Bladder microvascular endothelial cell (primary cell): ENCODE results near the gene KRT14. TPM values are rescaled to one million over a fixed set of nuclear protein-coding genes. Genes with fewer than 3 reads are reported as not detected.

ENCODE experiments used
- total RNA-seq: library from RNA; depleted of rRNA; stranded (reverse); fragments of >200 nt; gene quantifications from 2 replicates; pipeline ENCODE4 v1.2.3, GENCODE V29; 2014

Gene KRT14
- 0.31 TPM in 1 of 2 replicates, not detected in the other for total RNA-seq

DNA sequence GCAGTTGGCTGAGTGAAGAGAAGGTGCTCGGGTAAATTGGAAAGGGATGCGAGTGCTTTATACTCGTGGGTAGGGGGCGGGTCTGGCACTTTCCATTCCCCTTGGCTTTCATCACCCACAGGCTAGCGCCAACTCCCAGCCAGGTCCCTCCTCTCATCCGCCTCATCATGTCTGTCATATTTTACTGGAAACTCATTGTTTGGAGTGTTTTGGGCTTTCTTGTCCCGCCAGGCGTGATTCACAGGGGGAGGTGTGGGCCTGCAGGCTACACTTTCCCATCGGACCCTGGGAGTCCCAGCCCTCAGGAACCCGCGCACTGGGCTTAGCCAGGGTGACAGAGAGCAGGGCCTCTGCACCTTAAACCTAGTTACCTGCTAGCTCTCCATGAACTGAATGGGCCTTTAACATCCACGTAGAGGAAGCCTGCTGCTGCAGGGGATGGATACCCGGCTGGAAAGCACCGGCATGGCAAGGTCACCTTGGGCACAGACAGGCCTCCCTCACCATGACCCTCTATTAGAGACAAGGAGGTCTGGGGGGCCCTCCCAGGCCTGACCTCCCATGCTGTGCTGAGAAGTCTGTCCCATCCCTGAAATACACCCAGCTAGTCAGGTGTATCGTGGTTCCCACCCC is at the start of gene KRT14:
KRT14 (minus strand) TSS at position 33 of the 633 bp plus-strand sequence. CDS start 61 bp downstream, outside the sequence.

DNA sequence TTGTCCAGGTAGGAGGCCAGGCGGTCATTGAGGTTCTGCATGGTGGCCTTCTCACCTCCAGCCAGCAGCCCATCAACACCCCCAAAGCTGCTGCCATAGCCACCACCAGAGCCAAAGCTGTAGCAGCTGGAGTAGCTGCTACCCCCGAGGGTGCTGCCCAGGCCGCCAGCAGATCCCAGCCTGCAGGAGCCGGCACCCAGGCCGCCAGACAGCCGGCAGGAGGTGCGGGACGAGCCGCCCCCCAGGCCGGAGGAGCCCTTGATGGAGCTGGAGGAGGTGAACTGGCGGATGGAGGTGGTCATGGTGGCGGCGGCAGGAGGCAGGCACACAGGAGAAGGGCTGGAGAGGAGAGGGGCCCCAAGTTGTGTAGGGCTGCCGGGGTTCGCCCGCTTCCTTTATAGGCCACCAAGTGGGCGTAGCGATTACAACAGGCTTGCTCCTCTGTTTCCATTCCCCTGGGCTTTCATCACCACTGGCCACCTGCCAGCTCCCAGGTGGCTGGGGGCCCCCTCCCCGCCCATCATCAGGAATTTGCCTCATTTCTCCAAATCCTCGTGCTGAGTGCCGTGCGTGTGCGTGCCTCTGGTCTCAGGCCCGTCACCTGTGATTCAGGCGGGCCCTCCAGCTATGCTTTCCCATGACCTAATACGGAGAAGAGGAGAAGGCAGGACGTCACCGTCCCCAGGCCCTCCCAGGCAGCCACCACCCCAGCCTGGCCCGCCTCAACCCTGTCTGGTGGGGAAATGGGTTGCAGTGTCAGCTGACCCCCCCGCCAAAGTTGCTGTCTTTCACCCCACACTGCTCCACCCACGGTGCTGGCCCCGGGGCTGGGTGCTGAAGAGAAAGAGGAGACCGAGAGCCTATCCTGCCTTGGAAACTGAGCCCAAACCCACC is 37.8 kb upstream of the KRT14 start, which contains the start of gene KRT17:
KRT17 (minus strand) TSS at position 368 of the 894 bp plus-strand sequence; CDS start at position 302, 66 bp downstream.

DNA sequence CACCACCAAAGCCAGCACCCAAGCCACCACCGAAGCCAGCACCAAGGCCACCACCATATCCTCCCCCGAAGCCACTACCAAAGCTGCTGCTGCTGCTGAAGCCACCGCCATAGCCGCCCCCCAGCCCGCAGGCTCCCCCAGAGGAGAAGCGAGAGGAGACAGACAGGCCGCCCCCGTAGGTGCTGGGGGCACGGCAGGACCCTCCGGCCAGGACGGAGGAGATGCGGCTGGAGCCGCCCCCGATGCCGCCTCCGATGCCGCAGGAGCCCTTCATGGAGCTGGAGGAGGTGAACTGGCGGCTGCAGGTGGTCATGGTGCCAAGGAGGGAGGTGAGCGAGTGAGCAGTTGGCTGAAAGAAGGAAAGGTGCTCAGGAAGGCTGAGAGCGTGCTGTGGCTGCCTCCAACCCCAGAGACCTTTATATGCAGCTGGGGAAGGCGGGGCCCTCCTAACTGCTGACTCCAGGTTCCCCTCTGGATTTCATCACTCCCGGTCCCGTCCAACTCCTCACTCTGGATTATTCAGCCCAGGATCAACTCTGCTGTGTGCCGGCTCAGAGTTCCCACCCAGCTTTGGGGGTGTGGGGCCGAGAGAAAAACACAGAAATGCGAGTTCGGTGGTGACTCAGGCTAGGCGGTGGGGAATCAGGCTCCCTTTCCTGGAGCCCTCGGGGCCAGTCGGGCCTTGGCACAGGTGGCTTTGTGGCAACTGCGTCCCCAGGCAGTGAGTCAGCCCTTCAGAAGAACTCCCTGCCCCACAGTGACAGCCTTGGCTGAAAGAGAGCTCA is 25.9 kb upstream of the KRT14 start, which contains the start of gene KRT16:
KRT16 (minus strand) TSS at position 392 of the 785 bp plus-strand sequence; CDS start at position 313, 79 bp downstream.

DNA sequence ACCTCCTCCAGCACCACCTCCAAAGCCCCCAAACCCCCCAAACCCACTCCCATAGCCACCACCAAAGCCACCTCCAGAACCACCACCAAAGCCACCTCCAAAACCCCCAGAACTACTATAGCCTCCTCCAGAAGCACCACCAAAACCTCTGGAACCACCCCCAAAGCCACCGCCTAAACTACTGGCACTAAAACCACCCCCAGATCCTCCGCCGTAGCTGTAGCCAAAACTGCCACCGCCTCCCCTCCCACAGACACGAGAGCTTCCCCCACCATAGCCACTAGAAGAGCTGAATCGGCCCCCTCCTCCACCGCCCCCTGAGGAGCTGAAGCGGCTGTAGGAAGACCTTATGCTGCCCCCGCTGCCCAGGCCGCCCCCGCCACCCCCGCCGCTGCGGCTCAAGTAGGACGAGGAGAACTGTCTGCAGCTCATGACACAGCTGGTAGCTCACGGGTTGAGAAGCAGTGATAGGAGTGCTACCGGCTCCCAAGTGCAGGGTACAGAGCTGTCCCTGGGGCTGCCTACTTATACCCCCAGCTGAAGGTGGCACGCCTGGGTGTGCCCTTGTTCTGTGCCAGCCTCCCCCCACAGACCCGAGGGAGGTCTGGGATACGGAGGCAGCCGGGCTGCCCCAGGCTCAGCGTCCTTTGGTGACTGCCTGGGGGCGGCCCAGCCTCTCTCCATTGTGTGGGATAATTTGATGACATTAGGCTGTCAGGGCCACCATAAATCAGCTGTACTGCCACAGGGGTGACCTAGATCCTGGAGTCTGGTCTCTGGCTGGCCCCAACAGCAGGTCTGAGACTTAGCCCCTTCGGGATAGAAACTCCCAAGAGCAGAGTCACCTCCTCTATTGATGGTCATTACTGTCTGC is 14.9 kb downstream of the KRT14 start, which contains the start of gene KRT9:
KRT9 (minus strand) TSS at position 499 of the 874 bp plus-strand sequence; CDS start at position 432, 67 bp downstream.

Other genes with a start within 250 kb of the KRT14 start
- gene KRT33A, start 236.1 kb downstream of the KRT14 start, total RNA-seq: not detected in 2 replicates
- gene KRT33B, start 217.1 kb downstream of the KRT14 start, total RNA-seq: not detected in 2 replicates
- gene KRT34, start 204.6 kb downstream of the KRT14 start, total RNA-seq: 0.44 and 0.49 TPM in 2 replicates
- gene KRT31, start 189.3 kb downstream of the KRT14 start, total RNA-seq: not detected in 2 replicates
- not detected in 2 replicates for gene KRT37, start 162.3 kb downstream of the KRT14 start, total RNA-seq
- not detected in 2 replicates for gene KRT38, start 145.9 kb downstream of the KRT14 start, total RNA-seq
- gene KRT32, start 119.5 kb downstream of the KRT14 start, total RNA-seq: not detected in 2 replicates
- not detected in 2 replicates for gene KRT35, start 105.7 kb downstream of the KRT14 start, total RNA-seq
- gene KRT36, start 97.0 kb downstream of the KRT14 start, total RNA-seq: 0.06 and 0.16 TPM in 2 replicates
- gene KRT13, start 81.3 kb downstream of the KRT14 start, total RNA-seq: not detected in 2 replicates
- 0.16 and 0.57 TPM in 2 replicates for gene KRT15, start 68.0 kb downstream of the KRT14 start, total RNA-seq
- 3.9 and 13.9 TPM in 2 replicates for gene KRT19, start 58.6 kb downstream of the KRT14 start, total RNA-seq
- 0.06 TPM in 1 of 2 replicates, not detected in the other for gene KRT9, start 14.8 kb downstream of the KRT14 start, total RNA-seq
- gene KRT16, start 25.9 kb upstream of the KRT14 start, total RNA-seq: 0.19 and 0.65 TPM in 2 replicates
- gene KRT17, start 37.7 kb upstream of the KRT14 start, total RNA-seq: 1.2 and 2.6 TPM in 2 replicates
- 55.4 and 112 TPM in 2 replicates for gene EIF1, start 102.0 kb upstream of the KRT14 start, total RNA-seq
- gene GAST, start 125.4 kb upstream of the KRT14 start, total RNA-seq: not detected in 2 replicates
- 0.32 and 0.82 TPM in 2 replicates for gene HAP1, start 147.7 kb upstream of the KRT14 start, total RNA-seq
- gene JUP, start 199.8 kb upstream of the KRT14 start, total RNA-seq: 121 and 361 TPM in 2 replicates
- 26.4 and 97.9 TPM in 2 replicates for gene P3H4, start 225.1 kb upstream of the KRT14 start, total RNA-seq
- gene FKBP10, start 226.1 kb upstream of the KRT14 start, total RNA-seq: 66.5 and 243 TPM in 2 replicates
- gene NT5C3B, start 249.3 kb upstream of the KRT14 start, total RNA-seq: 63.3 and 72.2 TPM in 2 replicates